Activated CD4-positive, alpha-beta memory T cell treated with anti-CD3 and anti-CD28 coated beads for 36 hours (primary cell): ENCODE results near the gene KIAA1671. TPM values are rescaled to one million over a fixed set of nuclear protein-coding genes. Genes with fewer than 3 reads are reported as not detected.

Experiments
- CTCF ChIA-PET: fragments of 350-600 bp; sonication (Branson Sonifier 250); formaldehyde crosslinking; loops from one replicate; lab custom pipeline; 2021; ENCODE audit warnings: antibody characterized with exemption, inconsistent platforms; lab: Charles Lee
- POLR2A ChIA-PET: fragments of 350-600 bp; sonication (Branson Sonifier 250); formaldehyde crosslinking; loops from one replicate; lab custom pipeline; 2021; ENCODE audit warnings: antibody characterized with exemption; lab: Charles Lee
- DNase-seq: peaks from one replicate; pipeline ENCODE4 v3.0.0-alpha.2; 2020
- H3K27ac Mint-ChIP-seq: one replicate; pipeline ENCODE4 v1.8.0; 2021; ENCODE audit warnings: mixed read lengths
- H3K27me3 Mint-ChIP-seq: one replicate; pipeline ENCODE4 v1.8.0; 2021; ENCODE audit warnings: mixed read lengths
- H3K36me3 Mint-ChIP-seq: one replicate; pipeline ENCODE4 v1.8.0; 2021; ENCODE audit warnings: mixed read lengths
- H3K4me1 Mint-ChIP-seq: one replicate; pipeline ENCODE4 v1.8.0; 2021; ENCODE audit warnings: low read depth, mixed read lengths
- H3K4me3 Mint-ChIP-seq: one replicate; pipeline ENCODE4 v1.8.0; 2021; ENCODE audit warnings: mild to moderate bottlenecking, mixed read lengths
- H3K9me3 Mint-ChIP-seq: one replicate; pipeline ENCODE4 v1.8.0; 2021; ENCODE audit warnings: mixed read lengths
- intact Hi-C: fragments of 100-400 bp; cut with micrococcal nuclease; formaldehyde crosslinking; loops from one replicate; pipeline ENCODE4 v1.15.1; 2023
- total RNA-seq, 2 experiments: library from RNA; stranded (reverse); gene quantifications; one replicate each; pipeline ENCODE4 v1.2.3, GENCODE V29; 2021

Gene KIAA1671
- total RNA-seq, 2 experiments from 2014 or later: 6.5 to 6.8 TPM

DNA sequence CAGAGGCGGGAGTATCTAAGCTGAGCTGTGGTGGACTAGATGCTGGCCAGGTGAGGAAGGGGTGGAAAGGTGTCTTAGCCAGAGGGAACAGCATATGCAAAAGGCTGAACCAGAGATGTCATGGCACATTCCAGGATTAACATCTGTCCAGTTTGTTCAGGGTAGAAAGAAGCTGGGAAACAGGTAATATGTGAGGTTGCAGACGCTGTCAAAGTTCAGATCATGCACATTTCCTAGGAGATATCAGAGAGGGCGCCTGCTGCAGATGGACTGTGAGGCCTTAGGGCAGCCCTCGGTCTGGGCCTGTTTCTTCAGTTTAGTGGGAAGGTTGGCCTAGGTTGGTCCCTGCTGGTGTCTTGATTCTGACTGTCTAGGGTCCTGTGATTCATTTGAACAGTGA, 149.5 kb downstream of the KIAA1671 start:
- ChIA-PET POLR2A (no interaction called here), CTCF (no interaction called here)
- no peak for DNase-seq
- Mint-ChIP-seq H3K36me3 (no peaks in the 10 kb centered on the region), H3K4me3 (no peak overlapping the region), H3K27me3 (no peaks in the 10 kb centered on the region), H3K4me1 (no peaks in the 10 kb centered on the region), H3K9me3 (no peaks in the 10 kb centered on the region), H3K27ac (no peak overlapping the region)
- intact Hi-C loops: no loop called here

DNA sequence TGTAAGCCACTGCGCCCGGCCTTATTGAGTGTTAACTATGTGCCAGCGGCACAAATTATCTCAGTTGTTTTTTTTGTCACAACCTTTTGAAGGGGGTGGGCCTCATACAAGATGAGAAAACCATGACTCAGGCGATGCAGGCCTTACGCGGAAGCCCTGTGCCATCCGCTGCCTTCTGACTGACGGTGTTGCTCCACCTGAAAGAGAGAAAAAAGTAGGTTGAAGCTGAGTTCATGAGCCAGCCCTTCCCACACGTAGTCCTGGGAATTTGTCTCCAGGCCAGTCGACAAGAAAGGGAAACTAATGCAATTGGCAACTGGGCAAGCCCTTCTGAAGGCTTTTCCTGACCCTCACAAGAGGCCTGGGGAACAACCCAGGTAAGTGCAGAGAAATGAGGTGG, 150.2 kb downstream of the KIAA1671 start:
- Mint-ChIP-seq H3K4me1 (no peaks in the 10 kb centered on the region), H3K4me3 (no peak overlapping the region), H3K36me3 (no peaks in the 10 kb centered on the region), H3K27me3 (no peaks in the 10 kb centered on the region), H3K9me3 (no peaks in the 10 kb centered on the region), H3K27ac (no peak overlapping the region)
- CTCF ChIA-PET: interaction anchor here (1.5 kb wide), 1 partner anchor 9 kb away, joined by 5 read pairs; no protein-coding TSS in a partner anchor
- DNase-seq: no peak
- intact Hi-C loops: no loop called here
- POLR2A ChIA-PET: no interaction called here

DNA sequence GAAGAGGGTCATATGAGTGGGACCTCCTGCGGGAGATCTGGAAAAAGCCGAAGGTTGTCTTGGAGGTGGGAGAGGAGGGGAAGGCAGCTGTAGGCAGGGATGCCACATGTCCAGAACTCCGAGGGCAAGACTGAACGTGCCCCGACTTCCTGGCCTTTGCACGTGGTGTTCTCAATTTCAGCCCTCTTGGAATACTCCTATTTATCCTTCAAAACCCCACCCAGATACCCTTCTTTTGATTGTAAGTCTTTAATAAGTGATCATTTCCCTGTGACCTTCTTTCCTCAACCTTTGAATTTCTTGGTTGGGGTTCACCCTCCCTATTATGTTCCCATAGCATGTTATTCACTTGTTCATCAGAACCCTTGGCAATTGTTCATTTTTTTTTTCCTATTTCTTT, 151.9 kb downstream of the KIAA1671 start:
- no peaks in the 10 kb centered on the region for H3K4me1 Mint-ChIP-seq

GRCh38 chr22:25105817-25106650, 153.5 kb downstream of the KIAA1671 start:
- no peaks in the 10 kb centered on the region for H3K27me3 Mint-ChIP-seq
- intact Hi-C loops: no loop called here
- H3K4me1 Mint-ChIP-seq: peaks cover 4% of the 10 kb centered on the region
- no peak for DNase-seq
- peaks cover 6% of the 10 kb centered on the region for H3K36me3 Mint-ChIP-seq
- no peak overlapping the region for H3K27ac Mint-ChIP-seq
- POLR2A ChIA-PET: no interaction called here
- CTCF ChIA-PET: interaction anchor here (0.6 to 1.2 kb wide), 4 partner anchors 20 to 58 kb away, joined by 3 to 4 read pairs (median 3); no protein-coding TSS in a partner anchor
- no peak overlapping the region for H3K4me3 Mint-ChIP-seq
- H3K9me3 Mint-ChIP-seq: peaks cover 8% of the 10 kb centered on the region

More for the DNA sequence above, 151.9 kb downstream of the KIAA1671 start:
- H3K27me3 Mint-ChIP-seq: no peaks in the 10 kb centered on the region
- peaks cover 8% of the 10 kb centered on the region for H3K9me3 Mint-ChIP-seq
- intact Hi-C loops: no loop called here
- ChIA-PET POLR2A (no interaction called here), CTCF (no interaction called here)
- peaks cover 6% of the 10 kb centered on the region for H3K36me3 Mint-ChIP-seq
- no peak overlapping the region for H3K27ac Mint-ChIP-seq
- DNase-seq: no peak
- no peak overlapping the region for H3K4me3 Mint-ChIP-seq

GRCh38 chr22:25109878-25110595, 157.5 kb downstream of the KIAA1671 start:
- DNase-seq: no peak
- intact Hi-C loops: no loop called here
- H3K4me1 Mint-ChIP-seq: peaks cover 10% of the 10 kb centered on the region
- CTCF ChIA-PET: interaction anchor here (1.2 to 5.4 kb wide), 10 partner anchors 11 to 61 kb away, joined by 3 to 38 read pairs (median 6); no protein-coding TSS in a partner anchor
- peaks cover 8% of the 10 kb centered on the region for H3K9me3 Mint-ChIP-seq
- H3K27me3 Mint-ChIP-seq: no peaks in the 10 kb centered on the region
- no peak overlapping the region for H3K4me3 Mint-ChIP-seq
- POLR2A ChIA-PET: no interaction called here
- no peak overlapping the region for H3K27ac Mint-ChIP-seq
- H3K36me3 Mint-ChIP-seq: peaks cover 6% of the 10 kb centered on the region

- H3K36me3 Mint-ChIP-seq: peaks cover 6% of the 10 kb centered on the region
- no peak for DNase-seq
- CTCF ChIA-PET: interaction anchor here (1.2 to 5.4 kb wide), 11 partner anchors 11 to 125 kb away, joined by 3 to 38 read pairs (median 4); no protein-coding TSS in a partner anchor
- H3K9me3 Mint-ChIP-seq: peaks cover 8% of the 10 kb centered on the region
- peaks cover 10% of the 10 kb centered on the region for H3K4me1 Mint-ChIP-seq
- H3K27me3 Mint-ChIP-seq: no peaks in the 10 kb centered on the region
- intact Hi-C loops: no loop called here
- POLR2A ChIA-PET: no interaction called here
- no peak overlapping the region for H3K4me3 Mint-ChIP-seq
- no peak overlapping the region for H3K27ac Mint-ChIP-seq
These were observed 158.0 kb downstream of the KIAA1671 start for GRCh38 chr22:25110596-25110845.

- Mint-ChIP-seq H3K27me3 (no peaks in the 10 kb centered on the region), H3K4me1 (peaks cover 10% of the 10 kb centered on the region), H3K27ac (no peak overlapping the region), H3K9me3 (peaks cover 8% of the 10 kb centered on the region), H3K36me3 (peaks cover 6% of the 10 kb centered on the region), H3K4me3 (peak overlapping the region; percentile 70)
- peak; percentile 62 for DNase-seq
- intact Hi-C loops: no loop called here
- ChIA-PET POLR2A (no interaction called here), CTCF (interaction anchor here (0.7 to 5.4 kb wide), 19 partner anchors 8 to 125 kb away, joined by 3 to 38 read pairs (median 4); no protein-coding TSS in a partner anchor)
These were observed 158.5 kb downstream of the KIAA1671 start for GRCh38 chr22:25110846-25111578.

DNA sequence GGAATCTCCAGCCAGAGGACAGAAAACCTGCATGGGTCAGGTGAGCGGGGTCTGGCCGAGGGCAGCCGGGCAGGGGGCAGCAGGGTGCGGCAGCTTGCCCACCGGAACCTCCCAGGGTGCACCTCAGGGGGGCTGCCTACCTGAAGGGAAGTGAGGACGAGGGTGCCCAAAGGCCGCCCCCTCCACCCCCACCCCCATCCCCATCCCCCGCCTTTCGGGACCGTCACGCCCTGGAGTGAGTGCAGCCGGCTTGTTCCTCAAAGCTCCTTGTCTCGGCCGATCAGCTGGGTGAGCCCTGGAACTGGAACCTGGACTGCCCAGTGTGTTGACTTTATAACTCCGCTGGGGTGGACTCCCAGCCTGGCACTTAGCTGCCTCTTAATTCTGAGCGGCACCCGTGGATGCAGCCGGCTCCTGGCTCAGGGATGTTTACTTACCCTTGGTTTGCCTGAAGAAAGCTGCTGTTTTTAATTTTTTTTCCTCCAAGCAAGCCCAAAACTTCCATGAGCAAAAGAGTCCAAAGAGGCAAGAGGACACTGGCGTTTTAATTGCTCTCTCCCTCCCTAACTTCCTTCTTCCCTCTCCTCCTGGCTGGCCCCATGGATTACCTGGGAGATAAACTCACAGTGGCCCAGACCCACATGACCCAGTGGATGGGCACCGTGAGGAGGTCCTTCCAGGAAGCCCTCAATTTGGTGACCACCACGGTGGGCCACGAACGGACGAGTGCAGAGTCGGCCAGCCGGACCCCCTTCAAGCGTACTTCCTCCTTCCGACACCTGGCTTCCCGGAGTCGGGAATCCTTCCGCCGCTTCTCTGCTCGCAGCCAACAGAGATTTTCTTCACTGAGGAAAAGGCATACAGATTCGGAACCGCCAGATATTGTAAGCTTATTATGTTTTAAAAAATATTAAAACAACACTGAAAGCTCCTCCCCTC, 159.3 kb downstream of the KIAA1671 start:
- POLR2A ChIA-PET: interaction anchor here (1.3 kb wide), 1 partner anchor 51 kb away, joined by 3 read pairs; no protein-coding TSS in a partner anchor

GRCh38 chr22:25112538-25113253, 160.2 kb downstream of the KIAA1671 start:
- no peaks in the 10 kb centered on the region for H3K27me3 Mint-ChIP-seq
- no peak overlapping the region for H3K27ac Mint-ChIP-seq
- peaks cover 8% of the 10 kb centered on the region for H3K9me3 Mint-ChIP-seq
- ChIA-PET CTCF (interaction anchor here (1.3 to 5.4 kb wide), 6 partner anchors 10 to 58 kb away, joined by 5 to 38 read pairs (median 12); no protein-coding TSS in a partner anchor), POLR2A (interaction anchor here (1.3 kb wide), 1 partner anchor 52 kb away, joined by 3 read pairs; no protein-coding TSS in a partner anchor)
- H3K36me3 Mint-ChIP-seq: peaks cover 6% of the 10 kb centered on the region
- no peak overlapping the region for H3K4me3 Mint-ChIP-seq
- H3K4me1 Mint-ChIP-seq: peaks cover 10% of the 10 kb centered on the region
- intact Hi-C loops: no loop called here
- no peak for DNase-seq

More for the DNA sequence above, 159.3 kb downstream of the KIAA1671 start:
- peaks cover 8% of the 10 kb centered on the region for H3K9me3 Mint-ChIP-seq
- no peak overlapping the region for H3K27ac Mint-ChIP-seq
- peaks cover 6% of the 10 kb centered on the region for H3K36me3 Mint-ChIP-seq
- H3K27me3 Mint-ChIP-seq: no peaks in the 10 kb centered on the region
- no peak for DNase-seq
- H3K4me3 Mint-ChIP-seq: peak overlapping the region; percentile 43
- CTCF ChIA-PET: interaction anchor here (0.7 to 5.4 kb wide), 18 partner anchors 9 to 124 kb away, joined by 3 to 38 read pairs (median 4); no protein-coding TSS in a partner anchor
- intact Hi-C loops: no loop called here
- peaks cover 10% of the 10 kb centered on the region for H3K4me1 Mint-ChIP-seq

GRCh38 chr22:25113316-25113721, 160.8 kb downstream of the KIAA1671 start:
- H3K9me3 Mint-ChIP-seq: peaks cover 6% of the 10 kb centered on the region
- ChIA-PET CTCF (interaction anchor here (2.3 to 3.8 kb wide), 2 partner anchors 52 to 56 kb away, joined by 8 to 13 read pairs; no protein-coding TSS in a partner anchor), POLR2A (interaction anchor here (1.3 kb wide), 1 partner anchor 52 kb away, joined by 3 read pairs; no protein-coding TSS in a partner anchor)
- peaks cover 10% of the 10 kb centered on the region for H3K4me1 Mint-ChIP-seq
- no peak overlapping the region for H3K27ac Mint-ChIP-seq
- DNase-seq: no peak
- no peaks in the 10 kb centered on the region for H3K27me3 Mint-ChIP-seq
- H3K4me3 Mint-ChIP-seq: no peak overlapping the region
- peaks cover 7% of the 10 kb centered on the region for H3K36me3 Mint-ChIP-seq
- intact Hi-C loops: no loop called here
